Lower leg skin (tissue), 3 donors: ENCODE results near the gene TEX54.

Source experiments
- CTCF ChIP-seq, 3 donors: fragments of 450-650 bp; IDR thresholded peaks; one replicate each; pipeline ENCODE4 v1.5.1; 2016; ENCODE audit warnings: antibody characterized with exemption in 3 of 3, mild to moderate bottlenecking in 3 of 3, moderate library complexity in 2 of 3
- POLR2A ChIP-seq, 2 donors: fragments of 450-650 bp; IDR thresholded peaks; one replicate each; pipeline ENCODE4 v1.6.1; 2016 to 2017; ENCODE audit warnings: antibody characterized with exemption in 2 of 2, mild to moderate bottlenecking in 1 of 2, moderate library complexity in 1 of 2

DNA sequence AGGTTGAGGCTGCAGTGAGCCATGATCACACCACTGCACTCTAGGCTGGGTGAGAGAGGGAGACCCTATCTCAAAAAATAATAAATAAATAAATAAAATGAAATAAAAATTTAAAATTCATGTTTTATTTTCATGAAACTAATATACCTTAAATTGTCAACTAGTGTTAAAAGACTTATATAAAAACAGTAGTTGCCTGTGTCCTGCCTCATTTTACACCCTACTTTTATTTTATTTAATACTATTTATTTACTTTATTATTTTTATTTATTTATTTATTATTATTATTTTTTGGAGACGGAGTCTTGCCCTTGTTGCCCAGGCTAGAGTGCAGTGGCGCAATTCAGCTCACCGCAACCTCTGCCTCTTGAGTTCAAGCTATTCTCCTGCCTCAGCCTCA is 11.5 kb upstream of the TEX54 start:
- TF ChIP-seq CTCF (IDR thresholded peaks at IDR 0.05) (no peak), POLR2A (IDR thresholded peaks at IDR 0.05) (no peak)
